Measurements from ENCODE around the gene FKTN.

FKTN gene

GRCh38 chr9:105636331-105636730, 78.4 kb downstream of the FKTN start:
- DNase-seq, result no peak

GRCh38 chr9:105637787-105638395, 80.0 kb downstream of the FKTN start:
- no peak for DNase-seq

- no peak for DNase-seq
Measured at GRCh38 chr9:105639936-105640335, 82.0 kb downstream of the FKTN start.

- no peak for DNase-seq
Measured at GRCh38 chr9:105643795-105644194, 85.9 kb downstream of the FKTN start.

GRCh38 chr9:105646879-105647594, 89.1 kb downstream of the FKTN start:
- no peak for DNase-seq

GRCh38 chr9:105647595-105648349, 89.8 kb downstream of the FKTN start:
- DNase-seq, result no peak

GRCh38 chr9:105651806-105652205, 93.9 kb downstream of the FKTN start:
- DNase-seq, result no peak

GRCh38 chr9:105656131-105656921, 98.4 kb downstream of the FKTN start:
- no peak for DNase-seq

- DNase-seq, result no peak
Measured at GRCh38 chr9:105658351-105658750, 100.4 kb downstream of the FKTN start.

- DNase-seq, result no peak
Measured at GRCh38 chr9:105661011-105661410, 103.1 kb downstream of the FKTN start.

- no peak for DNase-seq
Measured at GRCh38 chr9:105662184-105663104, 104.5 kb downstream of the FKTN start, which contains the start of gene TAL2. Gene TAL2 (plus strand): TSS chr9:105662457. CDS start chr9:105662497, 40 bp downstream.

GRCh38 chr9:105663914-105664313, 106.0 kb downstream of the FKTN start:
- DNase-seq, result no peak

GRCh38 chr9:105667867-105668266, 109.9 kb downstream of the FKTN start:
- no peak for DNase-seq

GRCh38 chr9:105670315-105670714, 112.4 kb downstream of the FKTN start:
- DNase-seq, result no peak

- no peak for DNase-seq
Measured at GRCh38 chr9:105670775-105671174, 112.8 kb downstream of the FKTN start.

- DNase-seq, result no peak
Measured at GRCh38 chr9:105672711-105673234, 114.8 kb downstream of the FKTN start.

- no peak for DNase-seq
Measured at GRCh38 chr9:105673850-105674387, 116.0 kb downstream of the FKTN start.

GRCh38 chr9:105676351-105676923, 118.5 kb downstream of the FKTN start:
- no peak for DNase-seq

GRCh38 chr9:105678163-105678562, 120.2 kb downstream of the FKTN start:
- DNase-seq, result no peak

- DNase-seq, result no peak
Measured at GRCh38 chr9:105678781-105679180, 120.8 kb downstream of the FKTN start.

Measured in activated effector memory CD4-positive, alpha-beta T cell treated with anti-CD3 and anti-CD28 coated beads, Interleukin-2, amount 50 U/mL, for 16 hours (primary cell).